ENCODE measurements around the gene LNX1. TPM values are rescaled to one million over a fixed set of nuclear protein-coding genes. Genes with fewer than 3 reads are reported as not detected.
"Not testable (repeated sequence)": the region's sequence is repeated elsewhere in the genome, so short reads cannot be mapped to it uniquely, and the experiment has no call there.

The LNX1 gene
- polyA plus RNA-seq, 3 donors, result 0.09 to 0.13 TPM; not detected in 1

DNA sequence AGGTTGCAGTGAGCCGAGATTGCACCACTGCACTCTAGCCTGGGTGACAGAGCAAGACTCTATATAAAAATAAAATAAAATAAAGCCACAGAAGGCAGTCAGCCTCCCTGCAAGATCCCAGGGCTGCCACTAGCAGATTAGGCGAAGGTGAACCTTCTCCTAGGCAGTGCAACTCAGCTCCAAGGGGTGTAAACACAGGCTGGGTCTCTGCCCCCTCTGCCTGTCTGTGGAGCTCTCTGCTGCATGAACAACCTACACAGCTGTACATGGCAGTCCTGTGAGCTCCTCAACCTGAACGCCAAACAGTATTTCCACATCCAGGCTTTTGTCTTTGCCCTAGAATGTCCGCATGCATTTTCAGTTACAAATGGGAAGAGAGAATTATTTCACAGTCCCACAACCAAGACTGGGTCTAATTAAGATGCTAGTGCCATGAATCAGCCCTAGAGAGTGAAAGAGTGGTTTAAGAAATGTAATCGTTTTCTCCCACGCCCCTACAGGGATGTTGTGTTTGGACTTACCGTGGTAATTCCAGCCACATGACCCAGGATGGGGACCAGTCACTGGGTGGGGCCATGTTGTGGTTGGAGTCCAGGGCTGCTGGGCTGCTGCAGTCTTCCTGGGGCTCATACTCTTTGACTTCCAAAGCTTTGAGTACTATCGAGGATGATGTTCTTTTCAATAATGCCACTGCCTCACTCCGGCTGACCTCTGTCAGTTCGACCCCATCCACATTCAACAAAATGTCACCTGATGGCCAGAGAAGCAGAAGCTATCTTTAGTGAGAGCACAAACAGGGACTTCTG, 114.9 kb downstream of the LNX1 start:
- Mint-ChIP-seq H3K27me3 (ENCODE audit: low read depth in 3 of 3) (peaks cover 0 to 3% (median 2%) of the 10 kb centered on the region in 3 donors), H3K4me3 (no peak overlapping the region), H3K27ac (no peak overlapping the region), H3K36me3 (no peaks in the 10 kb centered on the region), H3K4me1 (peaks cover 6% of the 10 kb centered on the region), H3K9me3 (peaks cover 0 to 8% (median 3%) of the 10 kb centered on the region in 7 donors)
- H3K4me2 ChIP-seq (replicated peaks; ENCODE audit: extremely low read depth, low read length, poor library complexity, severe bottlenecking), result no peak overlapping the region
- TF ChIP-seq, protein P1, sequence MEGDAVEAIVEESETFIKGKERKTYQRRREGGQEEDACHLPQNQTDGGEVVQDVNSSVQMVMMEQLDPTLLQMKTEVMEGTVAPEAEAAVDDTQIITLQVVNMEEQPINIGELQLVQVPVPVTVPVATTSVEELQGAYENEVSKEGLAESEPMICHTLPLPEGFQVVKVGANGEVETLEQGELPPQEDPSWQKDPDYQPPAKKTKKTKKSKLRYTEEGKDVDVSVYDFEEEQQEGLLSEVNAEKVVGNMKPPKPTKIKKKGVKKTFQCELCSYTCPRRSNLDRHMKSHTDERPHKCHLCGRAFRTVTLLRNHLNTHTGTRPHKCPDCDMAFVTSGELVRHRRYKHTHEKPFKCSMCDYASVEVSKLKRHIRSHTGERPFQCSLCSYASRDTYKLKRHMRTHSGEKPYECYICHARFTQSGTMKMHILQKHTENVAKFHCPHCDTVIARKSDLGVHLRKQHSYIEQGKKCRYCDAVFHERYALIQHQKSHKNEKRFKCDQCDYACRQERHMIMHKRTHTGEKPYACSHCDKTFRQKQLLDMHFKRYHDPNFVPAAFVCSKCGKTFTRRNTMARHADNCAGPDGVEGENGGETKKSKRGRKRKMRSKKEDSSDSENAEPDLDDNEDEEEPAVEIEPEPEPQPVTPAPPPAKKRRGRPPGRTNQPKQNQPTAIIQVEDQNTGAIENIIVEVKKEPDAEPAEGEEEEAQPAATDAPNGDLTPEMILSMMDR (IDR thresholded peaks at IDR 0.05), result no peak
- no peak overlapping the region for H2AFZ ChIP-seq (ENCODE audit: insufficient read depth, low read depth, low read length, poor library complexity, severe bottlenecking)
- H3K4me3 ChIP-seq (replicated peaks in 1 of 3; ENCODE audit: low read depth in 2 of 3, low read length in 3 of 3), result no peak overlapping the region
- intact Hi-C loops (cut with micrococcal nuclease), result no loop called here
- 94% methylated on average over 5 of the region's 10 CpGs for WGBS (ENCODE audit: insufficient coverage)
- H3K9me3 ChIP-seq (replicated peaks in 1 of 2; ENCODE audit: control insufficient read depth in 1 of 2, insufficient read depth in 1 of 2, low read length in 2 of 2), result no peaks in the 10 kb centered on the region
- DNase-seq, result no peak
- no peaks in the 10 kb centered on the region for H3K36me3 ChIP-seq (replicated peaks in 1 of 2; ENCODE audit: control insufficient read depth in 1 of 2, insufficient read depth in 2 of 2, low read length in 2 of 2)
- H3K9ac ChIP-seq (ENCODE audit: insufficient read depth, low read length, poor library complexity, severe bottlenecking), result no peak overlapping the region
- no peaks in the 10 kb centered on the region for H3K79me2 ChIP-seq (ENCODE audit: insufficient read depth, low read length)
- no peaks in the 10 kb centered on the region for H3K4me1 ChIP-seq (ENCODE audit: control insufficient read depth in 1 of 2, insufficient read depth in 2 of 2, low read length in 2 of 2)
- H3K27me3 ChIP-seq (ENCODE audit: control insufficient read depth in 2 of 2, insufficient read depth in 2 of 2, low read length in 2 of 2), result no peaks in the 10 kb centered on the region
- H3K27ac ChIP-seq (ENCODE audit: low read depth in 1 of 2, low read length in 2 of 2), result no peak overlapping the region
- H4K20me1 ChIP-seq (ENCODE audit: insufficient read depth, low read length), result no peaks in the 10 kb centered on the region

DNA sequence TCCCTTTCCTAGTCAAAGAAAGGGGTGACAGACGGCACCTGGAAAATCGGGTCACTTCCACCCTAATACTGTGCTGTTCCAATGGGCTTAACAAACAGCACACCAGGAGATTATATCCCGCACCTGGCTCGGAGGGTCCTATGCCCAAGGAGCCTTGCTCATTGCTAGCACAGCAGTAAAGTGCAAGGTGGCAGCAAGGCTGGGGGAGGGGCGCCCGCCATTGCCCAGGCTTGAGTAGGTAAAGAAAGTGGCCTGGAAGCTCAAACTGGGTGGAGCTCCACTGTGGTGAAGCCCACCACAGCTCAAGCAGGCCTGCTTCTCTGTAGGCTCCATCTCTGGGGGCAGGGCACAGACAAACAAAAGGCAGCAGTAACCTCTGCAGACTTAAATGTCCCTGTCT, 124.7 kb downstream of the LNX1 start:
- H3K36me3 ChIP-seq (replicated peaks in 1 of 2; ENCODE audit: control insufficient read depth in 1 of 2, insufficient read depth in 2 of 2, low read length in 2 of 2), result peaks cover 9 to 19% of the 10 kb centered on the region in 2 donors
- WGBS (ENCODE audit: insufficient coverage), result 96% methylated on average over 4 of the region's 6 CpGs
- H3K4me3 Mint-ChIP-seq; H3K9ac ChIP-seq (ENCODE audit: insufficient read depth, low read length, poor library complexity, severe bottlenecking); H3K4me2 ChIP-seq (replicated peaks; ENCODE audit: extremely low read depth, low read length, poor library complexity, severe bottlenecking); H3K4me1 Mint-ChIP-seq; DNase-seq; H3K79me2 ChIP-seq (ENCODE audit: insufficient read depth, low read length); H3K4me1 ChIP-seq (ENCODE audit: control insufficient read depth in 1 of 2, insufficient read depth in 2 of 2, low read length in 2 of 2); H3K27ac ChIP-seq (ENCODE audit: low read depth in 1 of 2, low read length in 2 of 2); H3K4me3 ChIP-seq (replicated peaks in 1 of 3; ENCODE audit: low read depth in 2 of 3, low read length in 3 of 3); H4K20me1 ChIP-seq (ENCODE audit: insufficient read depth, low read length); intact Hi-C loops (cut with micrococcal nuclease); H3K27ac Mint-ChIP-seq; H2AFZ ChIP-seq (ENCODE audit: insufficient read depth, low read depth, low read length, poor library complexity, severe bottlenecking); H3K27me3 ChIP-seq (ENCODE audit: control insufficient read depth in 2 of 2, insufficient read depth in 2 of 2, low read length in 2 of 2); H3K27me3 Mint-ChIP-seq (ENCODE audit: low read depth in 3 of 3): not testable (repeated sequence)
- peaks cover 8 to 27% (median 19%) of the 10 kb centered on the region in 7 donors for H3K9me3 Mint-ChIP-seq
- peaks cover 0 to 12% of the 10 kb centered on the region in 2 donors for H3K9me3 ChIP-seq (replicated peaks in 1 of 2; ENCODE audit: control insufficient read depth in 1 of 2, insufficient read depth in 1 of 2, low read length in 2 of 2)
- H3K36me3 Mint-ChIP-seq, result peaks cover 11 to 12% of the 10 kb centered on the region in 2 donors

Measured in CD14-positive monocyte (primary cell).